GM13977 (cell line): ENCODE measurements around the gene ZNF485.

Experiments
- DNase-seq: peaks from one replicate; pipeline ENCODE4 v3.0.0; 2012; ENCODE audit warnings: low spot score
- in situ Hi-C: fragments of 300-500 bp; cut with MboI; formaldehyde crosslinking; loops from one replicate; pipeline ENCODE4 v1.12.0; 2022; ENCODE audit warnings: low sequenced_read_pairs, low pct_unique_long_range_greater_than_20kb, mixed read lengths, inconsistent platforms; ENCODE audit not compliant: unreplicated experiment
- TF ChIP-seq, protein P1 (sequence below): IDR thresholded peaks from 2 replicates; pipeline ENCODE4 v1.5.1; 2012; ENCODE audit warnings: mild to moderate bottlenecking, control low read depth; ENCODE audit not compliant: insufficient read depth; ENCODE audit errors: extremely low read depth, missing control alignments

Gene ZNF485

DNA sequence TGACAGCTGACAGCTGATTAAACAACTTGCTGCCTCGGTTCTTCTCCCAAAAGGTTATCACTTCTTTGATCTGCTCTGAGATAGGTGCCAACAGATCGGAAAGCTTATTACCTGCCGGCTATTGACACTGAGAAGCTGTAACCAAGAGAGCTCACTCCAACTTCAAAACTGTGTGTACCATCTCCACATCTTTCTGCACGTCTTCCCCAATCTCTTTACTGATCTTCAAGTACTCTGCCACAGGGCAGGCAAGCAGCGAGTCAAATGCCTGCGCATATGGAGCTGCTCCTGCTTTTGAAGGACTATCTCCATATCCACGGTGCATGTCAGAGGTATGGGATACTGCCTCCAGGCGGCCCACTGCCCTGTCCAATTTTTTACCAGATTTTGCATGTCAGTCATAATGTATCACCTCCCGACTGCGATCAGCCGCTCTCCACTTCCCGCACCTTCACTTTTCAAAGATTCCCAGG lies 352 bp upstream of the ZNF485 start:
- TF ChIP-seq, protein P1, sequence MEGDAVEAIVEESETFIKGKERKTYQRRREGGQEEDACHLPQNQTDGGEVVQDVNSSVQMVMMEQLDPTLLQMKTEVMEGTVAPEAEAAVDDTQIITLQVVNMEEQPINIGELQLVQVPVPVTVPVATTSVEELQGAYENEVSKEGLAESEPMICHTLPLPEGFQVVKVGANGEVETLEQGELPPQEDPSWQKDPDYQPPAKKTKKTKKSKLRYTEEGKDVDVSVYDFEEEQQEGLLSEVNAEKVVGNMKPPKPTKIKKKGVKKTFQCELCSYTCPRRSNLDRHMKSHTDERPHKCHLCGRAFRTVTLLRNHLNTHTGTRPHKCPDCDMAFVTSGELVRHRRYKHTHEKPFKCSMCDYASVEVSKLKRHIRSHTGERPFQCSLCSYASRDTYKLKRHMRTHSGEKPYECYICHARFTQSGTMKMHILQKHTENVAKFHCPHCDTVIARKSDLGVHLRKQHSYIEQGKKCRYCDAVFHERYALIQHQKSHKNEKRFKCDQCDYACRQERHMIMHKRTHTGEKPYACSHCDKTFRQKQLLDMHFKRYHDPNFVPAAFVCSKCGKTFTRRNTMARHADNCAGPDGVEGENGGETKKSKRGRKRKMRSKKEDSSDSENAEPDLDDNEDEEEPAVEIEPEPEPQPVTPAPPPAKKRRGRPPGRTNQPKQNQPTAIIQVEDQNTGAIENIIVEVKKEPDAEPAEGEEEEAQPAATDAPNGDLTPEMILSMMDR, result no peak
- in situ Hi-C loops, result no loop called here
- DNase-seq, result no peak

DNA sequence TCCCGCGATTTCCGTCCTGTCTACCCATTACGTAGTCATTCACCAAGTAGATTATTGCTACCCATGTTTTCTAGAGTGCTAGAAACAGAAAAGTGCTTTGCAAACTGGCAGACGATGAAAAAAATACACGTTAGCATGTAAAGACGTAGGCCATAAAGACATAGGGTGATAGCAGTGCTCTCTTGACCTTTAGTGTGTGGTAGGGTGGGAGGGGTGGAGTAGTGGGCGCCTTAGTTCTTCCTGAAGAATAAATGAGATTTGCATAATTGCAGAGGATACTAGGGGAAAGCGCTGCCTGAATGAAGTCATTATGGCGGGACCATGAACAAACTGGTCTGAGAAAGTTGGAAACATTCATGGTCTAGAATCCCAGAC lies 948 bp downstream of the ZNF485 start:
- in situ Hi-C loops, result no loop called here
- DNase-seq, result no peak
- TF ChIP-seq, protein P1, result no peak

DNA sequence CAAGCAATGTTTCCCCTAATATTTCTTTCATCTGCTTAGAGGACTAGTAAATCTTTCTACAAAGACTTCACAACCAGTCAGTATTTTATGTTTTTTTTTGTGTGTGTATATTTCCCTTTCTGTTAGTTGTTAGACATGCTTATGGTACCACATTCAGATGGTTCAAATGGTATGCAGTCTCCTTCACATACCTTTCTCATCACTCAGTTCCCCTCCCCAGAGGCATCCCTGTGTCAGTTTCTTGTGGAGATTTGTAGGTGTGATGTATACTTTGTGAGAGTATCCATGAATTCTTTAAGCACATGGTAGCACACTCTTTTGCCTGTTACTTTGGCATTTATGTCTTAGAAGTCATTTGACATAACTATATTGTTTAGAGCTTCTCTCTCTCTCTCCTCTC lies 4.4 kb downstream of the ZNF485 start:
- in situ Hi-C loops, result no loop called here
- TF ChIP-seq, protein P1, result no peak
- no peak for DNase-seq

DNA sequence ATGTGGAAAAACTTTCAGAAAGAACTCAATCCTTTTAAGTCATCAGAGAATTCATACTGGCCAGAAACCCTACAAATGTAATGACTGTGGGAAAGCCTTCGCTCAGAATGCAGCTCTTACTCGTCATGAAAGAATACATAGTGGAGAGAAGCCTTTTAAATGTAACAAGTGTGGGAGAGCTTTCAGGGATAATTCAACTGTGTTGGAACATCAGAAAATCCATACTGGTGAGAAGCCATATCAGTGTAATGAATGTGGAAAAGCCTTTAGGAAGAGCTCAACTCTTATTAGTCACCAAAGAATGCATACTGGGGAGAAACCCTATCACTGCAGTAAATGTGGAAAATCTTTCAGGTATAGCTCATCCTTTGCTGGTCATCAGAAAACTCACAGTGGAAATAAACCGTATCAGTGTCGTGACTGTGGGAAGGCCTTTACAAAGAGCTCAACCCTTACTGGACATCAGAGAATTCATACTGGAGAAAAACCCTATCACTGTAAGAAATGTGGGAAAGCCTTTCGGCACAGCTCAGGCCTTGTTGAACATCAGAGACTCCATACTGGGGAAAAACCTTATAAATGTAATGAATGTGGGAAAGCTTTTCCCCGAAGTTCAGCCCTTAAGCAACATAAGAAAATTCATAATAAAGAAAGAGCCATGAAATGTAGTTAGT lies 10.6 kb downstream of the ZNF485 start:
- TF ChIP-seq, protein P1, result no peak
- in situ Hi-C loops, result no loop called here
- DNase-seq, result no peak

DNA sequence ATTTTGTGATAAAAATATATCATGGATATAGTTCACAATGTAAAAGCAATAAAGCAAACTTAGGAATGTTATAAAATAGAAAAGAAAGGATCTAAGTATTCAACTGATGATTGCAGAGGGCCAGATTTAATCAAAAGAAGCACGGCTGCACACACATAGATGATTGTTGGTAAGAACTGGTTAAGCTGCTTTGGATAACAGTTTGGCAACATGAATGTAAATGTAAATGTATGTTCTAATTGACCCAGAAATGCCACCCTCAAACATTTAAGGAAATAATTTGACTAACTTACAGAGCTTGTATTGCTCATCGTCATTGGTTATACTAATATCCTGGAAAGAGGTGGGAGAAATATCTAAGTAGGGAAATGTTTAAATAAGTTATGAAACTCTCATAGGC lies 13.1 kb downstream of the ZNF485 start:
- in situ Hi-C loops, result no loop called here
- no peak for DNase-seq
- TF ChIP-seq, protein P1, result no peak

DNA sequence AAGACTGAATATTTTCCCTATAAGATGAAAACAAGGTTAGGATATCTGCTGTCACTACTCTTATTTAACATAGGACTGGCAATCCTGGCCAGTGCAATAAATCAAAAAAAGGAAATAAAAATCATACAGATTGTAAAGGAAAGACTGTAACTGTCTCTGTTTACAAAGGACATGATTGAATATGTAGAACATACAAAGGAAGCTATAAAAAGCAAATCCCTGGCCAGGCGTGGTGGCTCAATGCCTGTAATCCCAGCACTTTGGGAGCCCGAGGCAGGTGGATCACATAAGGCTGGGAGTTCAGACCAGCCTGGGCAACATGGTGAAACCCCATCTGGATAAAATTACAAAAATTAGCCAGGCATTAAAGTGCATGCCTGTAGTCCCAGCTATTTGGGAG lies 15.8 kb downstream of the ZNF485 start:
- TF ChIP-seq, protein P1, result no peak
- in situ Hi-C loops, result no loop called here
- no peak for DNase-seq
